RPMI7951 (cell line): ENCODE measurements around the gene ITGB1. TPM values are rescaled to one million over a fixed set of nuclear protein-coding genes. Genes with fewer than 3 reads are reported as not detected.

Source experiments
- DNase-seq: peaks from one replicate; pipeline ENCODE4 v3.0.0-alpha.2; 2012; ENCODE audit warnings: low read depth
- total RNA-seq: library from RNA; depleted of rRNA; stranded (reverse); fragments of >200 nt; shearing (Covaris generic); gene quantifications from 2 replicates; pipeline ENCODE4 v1.2.3, GENCODE V29; 2014

The ITGB1 gene
- total RNA-seq, 1 experiment from 2014 or later, result 2,059 TPM

DNA sequence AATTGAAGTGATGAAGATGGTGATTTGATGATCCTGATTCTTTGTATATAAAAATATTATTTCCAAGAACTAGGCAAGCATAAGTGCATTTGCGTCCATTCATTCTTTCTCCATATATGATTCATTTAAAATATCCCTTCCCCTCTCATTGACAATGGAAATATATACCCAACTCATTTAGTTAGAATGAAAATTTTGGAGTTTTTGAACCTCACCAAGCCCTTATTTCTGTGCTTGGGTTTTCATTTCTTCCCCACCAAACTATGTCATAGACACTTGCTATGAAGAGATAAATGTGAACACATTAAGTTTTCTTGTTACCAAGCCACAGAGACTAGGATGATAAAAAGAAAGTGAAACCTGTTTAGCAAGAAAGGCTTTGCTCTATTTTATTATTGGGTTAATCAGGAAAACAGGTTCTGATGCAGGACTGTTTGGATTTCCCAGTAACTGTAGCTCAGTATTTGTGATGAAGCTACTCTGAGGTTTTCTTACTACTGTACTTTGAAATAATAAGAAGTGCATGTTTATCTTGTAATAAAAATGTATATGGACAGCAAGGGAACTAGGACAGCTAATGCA, 68.3 kb downstream of the ITGB1 start:
- no peak for DNase-seq

DNA sequence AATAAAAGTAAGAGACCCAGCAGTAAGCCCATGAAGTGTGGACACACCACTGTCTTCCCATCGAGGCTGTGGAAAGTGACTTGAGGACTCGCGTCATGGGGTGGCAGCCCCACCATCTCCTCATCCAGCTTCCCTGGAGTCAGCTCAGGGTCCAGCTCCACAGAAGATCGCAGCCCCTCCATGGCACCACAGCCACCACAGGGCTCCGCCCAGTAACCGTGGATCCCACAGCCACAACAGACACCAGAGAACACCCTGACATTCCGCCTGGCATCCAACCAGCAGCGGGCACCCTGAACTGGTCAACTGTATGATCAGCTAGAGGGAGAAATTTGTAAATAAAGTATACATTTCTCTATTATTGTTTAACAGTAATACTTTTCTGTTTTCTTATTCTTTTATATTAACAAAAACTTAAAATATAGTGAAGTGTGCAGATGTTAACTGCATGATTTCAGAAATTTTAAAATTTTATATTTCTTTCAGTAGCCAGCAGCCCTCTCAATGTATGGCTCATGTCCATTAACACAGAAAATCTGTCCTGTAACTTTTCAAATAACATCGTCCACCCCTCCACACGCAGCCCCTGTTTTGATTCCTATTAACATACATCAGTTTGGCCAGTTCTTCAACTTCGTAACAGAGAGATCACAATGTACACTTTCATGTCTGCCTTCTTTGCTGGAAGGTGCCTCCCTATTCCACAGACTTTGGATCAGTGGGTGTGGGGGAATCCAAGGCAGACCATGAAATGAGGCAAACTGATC, 69.7 kb downstream of the ITGB1 start:
- DNase-seq, result no peak

DNA sequence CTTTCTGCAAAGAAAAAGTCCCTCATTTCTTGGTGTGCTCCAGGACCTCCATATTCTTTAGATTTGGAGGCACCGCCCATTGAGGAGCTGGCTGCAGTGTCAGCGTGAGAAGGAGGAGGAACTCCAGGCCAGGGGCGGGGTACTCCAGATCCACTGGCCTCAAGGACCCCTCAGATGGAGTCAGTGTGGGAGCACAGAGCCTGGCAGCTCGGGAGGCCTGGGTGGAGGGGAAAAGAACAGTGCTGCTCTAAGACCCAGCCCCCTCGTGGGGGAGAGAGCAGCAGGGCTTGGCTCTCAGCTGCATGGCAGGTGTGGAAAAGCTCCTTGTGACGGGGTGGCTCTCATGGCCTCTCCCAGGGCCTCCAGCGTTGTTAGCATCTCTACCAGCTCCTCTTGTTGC, 70.5 kb downstream of the ITGB1 start:
- no peak for DNase-seq

DNA sequence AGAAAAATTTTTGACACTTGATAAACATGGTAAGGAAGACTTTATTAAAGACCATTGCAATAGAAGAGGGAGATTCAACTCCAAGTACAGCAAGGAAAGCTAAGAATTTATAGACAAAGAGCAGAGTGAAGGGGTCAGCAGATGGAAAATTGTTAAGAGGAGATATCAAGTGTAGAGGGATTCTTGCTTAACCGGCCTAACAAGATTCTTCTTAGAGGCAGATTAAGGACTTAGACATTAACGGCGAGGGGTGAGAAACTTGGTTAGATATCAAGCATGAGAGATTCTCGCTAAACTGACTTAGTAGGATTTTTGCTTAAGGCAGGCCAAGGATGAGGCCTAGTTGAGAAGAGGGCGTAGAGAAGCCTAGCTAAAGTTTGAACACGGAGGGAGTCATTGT, 76.0 kb downstream of the ITGB1 start:
- DNase-seq, result no peak

DNA sequence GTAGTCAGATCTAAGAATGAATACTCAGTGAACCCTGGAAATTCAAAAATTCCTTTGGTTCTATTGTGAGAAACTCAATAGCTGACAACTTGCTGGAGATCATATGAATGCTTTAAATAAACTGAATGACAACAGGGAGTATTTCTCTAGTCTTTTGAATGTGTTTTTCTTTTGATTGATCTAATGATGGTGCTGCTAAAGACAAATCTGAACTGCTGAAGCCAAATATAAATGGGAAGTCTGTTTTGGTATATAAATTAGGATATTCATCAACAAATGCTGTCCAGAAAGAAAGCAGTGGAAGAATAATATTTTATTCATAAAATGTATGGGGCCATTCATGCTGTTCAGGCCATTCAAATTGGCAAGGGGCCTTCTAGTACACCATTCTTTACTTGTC, 79.4 kb downstream of the ITGB1 start:
- no peak for DNase-seq

DNA sequence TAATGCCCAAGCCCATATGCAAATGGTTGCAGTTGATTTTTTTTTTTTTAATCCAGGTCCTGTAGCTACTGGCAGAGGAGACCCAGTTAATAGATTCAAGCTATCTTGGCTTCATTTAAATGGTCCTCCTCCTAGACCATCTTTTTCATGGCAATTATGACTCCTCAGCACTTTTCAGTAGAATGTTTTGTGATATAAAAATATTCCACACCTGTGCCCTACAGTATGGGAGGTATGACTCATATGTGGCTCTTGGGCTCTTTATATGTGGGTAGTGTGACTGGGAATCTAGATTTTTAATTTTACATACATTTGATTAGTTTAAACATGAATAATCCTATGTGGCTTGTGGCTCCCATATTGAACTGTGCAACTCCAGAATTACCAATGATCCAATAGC, 80.1 kb downstream of the ITGB1 start:
- no peak for DNase-seq

DNA sequence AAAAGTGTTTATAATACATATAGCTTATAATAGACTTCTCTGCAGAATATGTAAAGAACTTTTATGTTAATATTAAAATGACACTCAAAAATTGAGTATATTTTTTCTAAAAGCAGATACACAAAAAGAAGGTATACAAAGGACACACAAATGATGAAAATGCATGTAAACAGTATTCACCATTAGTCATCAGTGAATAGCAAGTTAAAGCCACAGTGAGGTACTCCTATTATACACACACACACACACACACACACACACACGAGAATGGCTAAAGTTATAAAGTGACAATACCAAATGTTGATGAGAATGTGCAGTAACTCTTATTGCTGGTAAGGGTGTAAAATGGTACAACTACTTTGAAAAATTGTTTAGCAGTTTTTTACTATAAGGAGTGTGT, 92.9 kb downstream of the ITGB1 start:
- no peak for DNase-seq

DNA sequence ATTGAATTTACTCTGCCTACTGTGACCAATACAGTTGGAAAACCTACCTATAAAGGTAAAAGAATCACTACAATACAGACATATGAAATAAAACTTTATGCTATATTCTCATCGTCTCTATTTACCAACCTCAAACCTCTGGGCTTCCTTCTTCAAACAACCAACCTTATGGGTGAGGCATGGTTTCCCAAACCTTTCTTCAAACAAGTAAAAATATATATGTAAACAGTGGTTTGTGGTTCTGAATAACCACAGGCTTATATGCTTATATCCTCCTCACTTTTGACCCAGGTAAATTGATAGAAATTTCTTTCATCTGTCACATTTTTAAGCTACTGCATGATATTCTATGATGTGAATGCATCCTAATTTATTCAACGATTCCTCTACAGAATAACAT, 103.6 kb downstream of the ITGB1 start:
- no peak for DNase-seq

DNA sequence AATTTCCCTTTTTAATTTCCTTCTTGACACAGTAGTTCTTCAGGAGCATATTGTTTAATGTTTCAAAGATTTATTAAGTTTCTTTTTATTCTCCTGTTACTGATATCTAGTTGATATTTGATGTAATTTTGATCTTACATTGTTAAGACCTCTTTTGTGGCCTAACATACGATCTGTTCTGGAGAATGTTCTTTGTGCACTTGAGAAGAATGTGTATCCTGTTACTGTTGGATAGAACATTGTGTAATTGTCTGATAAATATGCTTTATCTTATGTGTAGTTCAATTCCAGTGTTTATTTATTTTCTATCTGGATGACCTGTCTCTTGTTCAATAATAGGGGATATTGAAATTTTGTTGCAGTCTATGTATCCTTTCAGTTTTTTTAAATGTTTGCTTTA, 106.7 kb downstream of the ITGB1 start:
- no peak for DNase-seq
